ENCODE measurements around the gene CDH4. TPM values are rescaled to one million over a fixed set of nuclear protein-coding genes. Genes with fewer than 3 reads are reported as not detected.

The CDH4 gene
- total RNA-seq, 1 donor from 2014 or later = 39.7 TPM

GRCh38 chr20:61623451-61623850 is 371.4 kb downstream of the CDH4 start:
- no peak for DNase-seq (ENCODE audit: low read depth)
- no peak for TF ChIP-seq CTCF (IDR thresholded peaks at IDR 0.05; ENCODE audit: insufficient read depth, low read length, poor library complexity, severe bottlenecking)
- no peaks in the 10 kb centered on the region for H3K27me3 ChIP-seq (ENCODE audit: control insufficient read depth, insufficient read depth, low read length)
- H3K36me3 ChIP-seq (ENCODE audit: control insufficient read depth, insufficient read depth, low read length) = no peaks in the 10 kb centered on the region
- H3K4me3 ChIP-seq (ENCODE audit: low read depth, low read length) = no peak overlapping the region

- TF ChIP-seq CTCF (IDR thresholded peaks at IDR 0.05; ENCODE audit: insufficient read depth, low read length, poor library complexity, severe bottlenecking) = no peak
Measured at GRCh38 chr20:61625246-61625645, 373.2 kb downstream of the CDH4 start.

GRCh38 chr20:61626412-61626811 is 374.4 kb downstream of the CDH4 start:
- Histone ChIP-seq H3K27me3 (ENCODE audit: control insufficient read depth, insufficient read depth, low read length) (peaks cover 2% of the 10 kb centered on the region), H3K36me3 (ENCODE audit: control insufficient read depth, insufficient read depth, low read length) (no peaks in the 10 kb centered on the region), H3K4me3 (ENCODE audit: low read depth, low read length) (no peak overlapping the region)
- no peak for DNase-seq (ENCODE audit: low read depth)
- TF ChIP-seq CTCF (IDR thresholded peaks at IDR 0.05; ENCODE audit: insufficient read depth, low read length, poor library complexity, severe bottlenecking) = no peak

More at GRCh38 chr20:61625246-61625645, 373.2 kb downstream of the CDH4 start:
- no peak overlapping the region for H3K4me3 ChIP-seq (ENCODE audit: low read depth, low read length)
- no peak for DNase-seq (ENCODE audit: low read depth)
- peaks cover 2% of the 10 kb centered on the region for H3K27me3 ChIP-seq (ENCODE audit: control insufficient read depth, insufficient read depth, low read length)
- H3K36me3 ChIP-seq (ENCODE audit: control insufficient read depth, insufficient read depth, low read length) = no peaks in the 10 kb centered on the region

GRCh38 chr20:61627791-61628415 is 375.8 kb downstream of the CDH4 start:
- DNase-seq (ENCODE audit: low read depth) = no peak
- TF ChIP-seq CTCF (IDR thresholded peaks at IDR 0.05; ENCODE audit: insufficient read depth, low read length, poor library complexity, severe bottlenecking) = no peak
- Histone ChIP-seq H3K27me3 (ENCODE audit: control insufficient read depth, insufficient read depth, low read length) (peaks cover 2% of the 10 kb centered on the region), H3K36me3 (ENCODE audit: control insufficient read depth, insufficient read depth, low read length) (no peaks in the 10 kb centered on the region), H3K4me3 (ENCODE audit: low read depth, low read length) (no peak overlapping the region)

- Histone ChIP-seq H3K27me3 (ENCODE audit: control insufficient read depth, insufficient read depth, low read length) (peaks cover 2% of the 10 kb centered on the region), H3K36me3 (ENCODE audit: control insufficient read depth, insufficient read depth, low read length) (no peaks in the 10 kb centered on the region), H3K4me3 (ENCODE audit: low read depth, low read length) (no peak overlapping the region)
- TF ChIP-seq CTCF (IDR thresholded peaks at IDR 0.05; ENCODE audit: insufficient read depth, low read length, poor library complexity, severe bottlenecking) = no peak
- no peak for DNase-seq (ENCODE audit: low read depth)
Measured at GRCh38 chr20:61628480-61628879, 376.4 kb downstream of the CDH4 start.
